GM12873 (cell line): ENCODE data around the gene ANKRD53.

Experiments
- TF ChIP-seq, protein P1 (sequence below): IDR thresholded peaks from 2 replicates; pipeline ENCODE4 v1.5.1; 2012; ENCODE audit warnings: low read depth, mild to moderate bottlenecking, moderate library complexity, low read length, control low read depth; ENCODE audit not compliant: insufficient read depth; ENCODE audit errors: missing control alignments

Gene ANKRD53

DNA sequence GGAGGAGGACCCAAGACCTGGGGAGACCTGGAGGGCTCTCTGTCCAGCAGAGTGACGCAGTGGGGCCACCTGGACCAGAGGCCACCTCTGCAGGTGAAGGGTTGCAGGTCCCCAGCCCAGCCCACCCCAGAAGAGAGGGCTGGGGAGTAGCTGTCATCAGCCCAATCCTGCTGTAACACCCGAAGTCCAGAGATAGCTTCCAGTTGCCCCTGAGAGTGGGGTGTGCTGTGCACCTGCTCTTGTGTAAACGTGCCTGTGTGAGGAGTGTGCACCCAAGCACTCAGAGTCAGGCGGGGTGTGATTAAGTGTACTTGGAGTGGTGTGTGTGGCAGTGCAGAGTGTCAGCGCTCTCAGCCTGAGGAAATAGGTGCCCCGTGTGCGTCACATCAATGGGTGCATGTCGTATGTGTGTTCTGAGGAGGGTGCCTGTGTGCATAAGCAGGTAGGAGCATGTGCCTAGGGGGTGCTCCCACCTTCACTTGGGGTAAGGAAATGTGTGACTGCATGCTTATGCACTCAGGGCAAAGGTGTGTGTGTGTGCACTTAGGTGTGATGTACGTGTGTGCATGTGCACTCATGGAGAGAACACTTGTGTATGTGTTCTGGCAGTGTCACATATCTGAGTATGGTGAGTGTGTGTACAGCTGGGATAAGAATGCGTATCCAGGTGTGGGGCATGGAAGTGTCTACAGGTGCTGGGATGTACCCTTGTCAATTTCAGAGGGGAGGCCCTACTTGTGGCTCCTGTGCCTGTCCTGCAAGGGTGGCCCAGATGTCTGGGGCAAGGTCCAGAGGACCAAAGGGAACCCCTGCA is 42.1 kb upstream of the ANKRD53 start:
- TF ChIP-seq, protein P1, sequence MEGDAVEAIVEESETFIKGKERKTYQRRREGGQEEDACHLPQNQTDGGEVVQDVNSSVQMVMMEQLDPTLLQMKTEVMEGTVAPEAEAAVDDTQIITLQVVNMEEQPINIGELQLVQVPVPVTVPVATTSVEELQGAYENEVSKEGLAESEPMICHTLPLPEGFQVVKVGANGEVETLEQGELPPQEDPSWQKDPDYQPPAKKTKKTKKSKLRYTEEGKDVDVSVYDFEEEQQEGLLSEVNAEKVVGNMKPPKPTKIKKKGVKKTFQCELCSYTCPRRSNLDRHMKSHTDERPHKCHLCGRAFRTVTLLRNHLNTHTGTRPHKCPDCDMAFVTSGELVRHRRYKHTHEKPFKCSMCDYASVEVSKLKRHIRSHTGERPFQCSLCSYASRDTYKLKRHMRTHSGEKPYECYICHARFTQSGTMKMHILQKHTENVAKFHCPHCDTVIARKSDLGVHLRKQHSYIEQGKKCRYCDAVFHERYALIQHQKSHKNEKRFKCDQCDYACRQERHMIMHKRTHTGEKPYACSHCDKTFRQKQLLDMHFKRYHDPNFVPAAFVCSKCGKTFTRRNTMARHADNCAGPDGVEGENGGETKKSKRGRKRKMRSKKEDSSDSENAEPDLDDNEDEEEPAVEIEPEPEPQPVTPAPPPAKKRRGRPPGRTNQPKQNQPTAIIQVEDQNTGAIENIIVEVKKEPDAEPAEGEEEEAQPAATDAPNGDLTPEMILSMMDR: no peak

DNA sequence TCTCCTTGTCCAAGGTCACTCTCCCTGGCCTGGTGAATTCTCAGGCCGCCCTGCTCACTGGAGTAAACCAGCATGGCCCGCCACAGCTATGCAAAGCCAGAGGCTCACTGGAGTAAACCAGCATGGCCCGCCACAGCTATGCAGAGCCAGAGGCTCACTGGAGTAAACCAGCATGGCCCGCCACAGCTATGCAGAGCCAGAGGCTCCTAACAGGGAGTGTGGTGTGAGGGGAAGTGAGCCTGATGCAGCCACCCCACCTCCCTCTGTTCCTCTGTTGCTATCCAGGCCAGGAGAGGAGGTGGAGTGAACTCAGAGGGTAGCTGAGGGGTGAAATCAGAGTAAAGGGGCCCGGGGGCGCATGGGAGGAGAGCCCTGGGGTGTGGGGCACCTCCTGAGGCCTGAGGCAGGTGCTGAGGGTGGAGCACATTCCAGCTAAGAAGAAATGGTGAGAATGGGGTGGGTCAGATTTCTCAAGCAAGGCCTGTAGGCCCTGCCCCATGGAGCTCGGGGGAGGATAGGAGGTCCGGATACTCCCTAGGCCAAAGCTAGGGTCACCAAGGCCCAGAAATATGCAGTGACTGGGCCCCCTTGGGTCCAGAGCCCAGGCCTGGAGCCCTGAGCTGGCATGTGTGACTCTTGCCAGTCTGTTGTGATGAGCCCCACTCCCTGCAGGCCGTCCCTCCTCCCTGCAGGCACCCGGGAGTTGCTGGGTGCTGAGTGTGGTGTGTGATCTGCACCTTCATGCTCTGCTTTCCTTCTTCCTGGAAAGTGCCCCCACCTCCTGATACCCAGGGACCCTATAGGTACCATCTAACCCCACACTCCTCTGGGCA is 41.2 kb upstream of the ANKRD53 start:
- TF ChIP-seq, protein P1: no peak

DNA sequence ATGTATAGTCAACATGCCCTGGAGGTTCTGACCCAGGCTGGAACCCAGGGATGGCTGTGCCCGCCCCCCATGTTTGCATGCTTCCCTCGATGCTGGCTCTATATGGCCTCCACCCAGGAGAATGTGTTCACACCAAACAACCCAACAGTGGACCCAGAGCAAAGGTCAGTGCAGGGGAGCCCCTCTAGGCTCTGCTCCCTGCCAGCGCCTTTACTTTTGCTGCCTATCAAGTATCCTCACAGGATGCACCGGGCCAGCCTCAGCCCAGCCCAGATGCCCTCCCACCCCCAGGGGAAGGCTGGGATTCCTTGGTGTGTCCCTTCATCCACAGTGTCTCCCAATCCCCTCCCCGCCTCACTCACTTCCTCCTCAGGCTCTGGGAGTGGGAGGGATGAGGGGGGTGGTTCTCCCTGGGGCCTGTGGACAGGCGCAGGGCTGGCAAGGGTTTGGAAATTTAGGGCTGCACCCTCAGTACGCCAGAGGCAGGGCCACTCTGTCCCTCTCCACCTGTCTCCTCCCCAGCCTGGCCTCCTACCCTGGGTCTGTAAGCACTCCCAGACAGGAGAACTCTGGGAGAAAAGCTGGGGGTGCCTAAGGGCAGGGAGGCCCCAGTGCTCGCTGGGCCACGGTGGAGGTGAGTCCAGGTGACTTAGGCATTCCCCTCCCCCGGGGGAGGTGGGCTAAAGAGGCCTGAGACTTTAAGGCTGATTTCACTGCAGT is 40.4 kb upstream of the ANKRD53 start:
- TF ChIP-seq, protein P1: no peak

DNA sequence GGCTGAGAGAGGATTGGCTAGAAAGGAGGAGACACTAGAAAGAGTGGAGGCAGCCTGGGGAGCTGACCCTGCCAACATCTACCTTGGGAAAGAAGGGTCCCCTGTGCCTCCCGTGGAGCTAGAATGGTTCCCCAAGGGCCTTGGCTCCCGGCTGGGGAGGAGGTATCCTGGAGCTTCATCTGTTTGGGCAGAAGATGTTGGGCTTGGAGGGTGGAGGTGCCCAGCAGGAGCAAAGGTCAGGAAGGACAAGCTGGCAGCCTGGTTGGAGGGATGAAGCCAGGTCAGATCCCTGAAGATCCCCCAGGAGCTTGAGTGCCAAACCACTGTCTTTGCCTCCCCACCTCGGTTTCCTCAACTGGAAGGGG is 39.9 kb upstream of the ANKRD53 start:
- TF ChIP-seq, protein P1: no peak

DNA sequence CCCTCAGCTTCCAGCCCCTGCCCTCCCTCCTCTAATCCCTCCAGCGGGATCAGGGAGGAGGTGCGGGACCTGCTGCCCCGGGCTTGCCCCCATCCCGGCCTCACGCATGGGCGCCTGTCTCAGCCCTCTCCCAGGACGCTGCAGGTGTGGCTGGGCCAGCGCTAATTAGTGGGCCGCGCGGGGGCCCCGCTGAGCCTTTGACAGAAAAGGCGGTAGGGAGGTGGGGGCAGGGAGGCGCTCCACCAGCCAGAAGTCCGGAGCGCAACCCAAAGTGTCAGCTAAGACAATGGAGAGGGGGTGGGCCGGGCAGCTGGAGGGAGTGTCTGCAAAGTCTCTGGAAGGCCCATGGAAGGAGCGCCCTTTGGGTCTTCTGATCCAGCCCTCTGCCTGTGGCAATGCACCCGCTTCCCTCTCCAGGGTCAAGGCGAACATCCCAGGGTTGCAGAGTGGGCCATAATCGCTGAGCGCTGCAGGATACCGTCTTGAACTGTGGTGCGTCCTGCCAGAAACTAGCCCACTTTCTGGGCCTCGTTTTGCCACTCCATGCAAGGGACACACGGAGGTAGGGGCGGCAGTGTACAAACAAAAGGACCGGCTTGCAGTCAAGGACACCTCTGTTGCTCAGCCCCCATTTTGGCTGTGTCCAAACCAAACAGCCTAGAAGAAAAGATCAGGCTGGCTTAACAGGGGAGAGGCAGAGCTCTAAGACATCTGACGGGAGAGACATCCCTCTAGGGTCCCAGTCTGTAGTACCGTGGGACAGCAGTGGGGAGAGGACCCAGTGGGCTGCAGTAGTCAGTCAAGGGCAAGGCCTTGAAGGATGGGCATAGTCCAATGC is 39.2 kb upstream of the ANKRD53 start:
- TF ChIP-seq, protein P1: no peak

DNA sequence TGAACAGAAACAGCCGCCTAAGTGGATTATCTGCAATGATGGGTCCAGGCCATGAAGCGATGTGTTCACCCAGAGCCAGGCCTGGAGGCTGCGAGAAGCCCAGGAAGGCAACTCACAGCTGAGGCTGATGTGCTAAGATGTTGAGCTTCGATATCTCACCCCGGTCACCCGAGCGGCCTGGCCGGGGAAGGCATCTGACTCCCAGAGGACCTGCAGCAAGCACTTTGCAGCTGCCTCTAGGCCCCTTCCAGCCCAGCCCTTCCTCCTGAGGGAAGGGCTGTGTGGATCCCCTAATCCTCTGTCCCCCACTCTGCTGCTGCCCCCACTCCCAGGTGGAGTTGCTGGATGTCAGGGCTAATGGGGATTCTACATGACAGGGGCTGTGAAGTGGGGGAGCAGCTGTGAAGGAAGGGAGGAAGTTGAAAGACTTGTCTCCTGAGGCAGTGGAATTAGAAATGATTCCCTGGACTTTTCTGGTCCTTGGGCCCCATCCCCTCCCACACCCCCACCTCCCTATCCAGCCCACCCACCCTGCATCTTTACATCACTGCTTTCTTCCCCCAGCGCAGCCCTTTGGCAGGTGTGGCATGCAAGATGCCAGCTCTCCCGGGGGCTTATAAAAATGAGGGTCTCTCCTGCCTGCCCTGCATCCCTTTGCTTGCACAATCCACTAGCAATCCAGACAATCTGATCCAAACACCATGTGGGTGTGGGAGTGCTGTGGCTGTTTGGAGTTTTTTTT is 38.4 kb upstream of the ANKRD53 start:
- TF ChIP-seq, protein P1: no peak
